HG02610 (cell line): Measurements from ENCODE around the gene SAFB.

Experiments used
- ATAC-seq: cut with Tn5 transposase; IDR thresholded peaks from one replicate; pipeline ENCODE4 v1.9.1; 2021; ENCODE audit warnings: mild to moderate bottlenecking, moderate library complexity; ENCODE audit not compliant: unreplicated experiment

Gene SAFB

DNA sequence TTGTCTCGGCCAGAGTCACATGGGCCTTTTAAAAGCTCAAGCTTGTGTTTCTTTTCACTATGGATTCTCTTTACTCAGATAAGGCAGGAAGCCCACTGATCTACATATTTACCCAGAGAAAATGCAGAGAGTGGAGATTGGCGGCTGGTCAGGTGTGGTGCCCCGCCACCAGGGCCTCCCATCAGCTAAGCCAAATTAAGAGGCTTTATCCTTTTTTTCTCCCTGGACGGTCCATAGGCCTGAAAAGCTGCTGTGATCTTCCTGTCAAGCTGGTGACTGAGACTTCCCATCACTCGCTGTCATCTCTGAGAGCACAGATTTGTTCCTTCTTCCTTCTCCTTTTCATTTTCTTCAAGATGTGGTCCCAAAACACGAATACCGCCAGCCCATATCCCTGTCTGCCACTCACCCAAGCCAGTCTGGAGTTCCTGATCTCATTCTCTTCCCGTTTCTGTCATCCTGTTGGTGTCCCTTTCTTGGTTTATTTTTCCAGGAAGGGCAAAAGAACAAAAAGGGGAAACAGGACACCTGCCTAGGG is 1.9 kb downstream of the SAFB start:
- ATAC-seq, result no peak

DNA sequence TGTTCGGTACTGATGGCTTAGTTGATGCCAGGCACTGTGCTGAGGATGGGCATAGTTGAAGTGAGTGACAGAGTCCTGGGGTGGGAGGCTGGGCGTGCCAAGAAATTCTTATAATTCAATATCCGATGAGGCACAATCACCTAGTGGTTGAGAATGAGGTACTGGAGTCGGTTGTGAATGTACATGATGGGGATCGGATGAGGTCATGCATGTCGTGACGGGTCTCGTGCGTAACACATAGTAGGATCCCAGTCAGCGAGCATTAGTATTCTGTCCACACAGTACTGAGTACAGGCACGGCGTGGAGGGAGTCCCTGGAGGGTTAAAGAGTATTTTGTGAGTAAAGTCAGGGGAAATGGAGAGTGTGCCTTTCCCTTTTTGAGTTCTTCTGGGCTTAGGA is 2.8 kb downstream of the SAFB start:
- ATAC-seq, result no peak

DNA sequence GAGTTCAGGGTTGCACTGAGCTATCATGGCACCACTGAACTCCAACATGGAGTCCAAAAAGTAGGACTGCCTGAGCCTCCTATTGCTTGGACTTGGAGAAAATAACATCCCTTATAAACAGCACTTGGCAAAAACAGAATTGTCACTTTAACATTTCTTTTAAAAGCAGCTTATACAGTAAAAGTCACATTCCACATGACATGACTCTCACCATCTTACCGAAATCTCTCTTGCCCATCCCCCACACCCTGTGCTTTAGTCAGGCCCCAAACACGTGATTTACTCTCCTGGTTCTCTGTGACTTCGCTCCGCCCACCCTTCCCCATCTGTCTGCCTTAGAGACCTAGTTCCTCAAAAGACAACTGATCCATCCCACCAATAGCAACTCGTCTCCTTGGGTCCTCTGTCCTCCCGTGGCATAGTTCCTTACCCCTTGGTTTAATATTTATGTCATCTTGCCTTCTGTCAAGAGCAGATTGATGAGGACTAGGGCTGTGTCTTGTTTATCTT is 4.6 kb downstream of the SAFB start:
- ATAC-seq, result no peak

DNA sequence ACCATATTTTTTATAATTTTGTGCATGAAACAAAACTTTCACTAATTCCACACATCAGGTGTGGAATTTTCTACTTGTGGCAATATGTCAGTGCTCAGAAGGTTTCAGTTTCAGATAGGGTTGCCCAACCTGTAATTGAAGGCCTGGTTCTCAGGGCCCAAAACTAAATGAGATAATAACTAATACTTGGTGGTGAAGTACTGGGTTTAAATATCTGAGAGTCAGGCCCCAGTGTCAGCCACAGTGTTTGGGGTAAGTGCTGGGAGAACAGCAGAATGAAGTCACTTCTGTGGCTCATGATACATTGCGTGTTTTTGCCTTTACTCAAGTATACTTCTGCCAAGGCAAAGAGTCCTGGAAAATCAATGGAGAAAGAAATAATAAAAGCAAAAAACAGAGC is 5.6 kb downstream of the SAFB start:
- no peak for ATAC-seq

DNA sequence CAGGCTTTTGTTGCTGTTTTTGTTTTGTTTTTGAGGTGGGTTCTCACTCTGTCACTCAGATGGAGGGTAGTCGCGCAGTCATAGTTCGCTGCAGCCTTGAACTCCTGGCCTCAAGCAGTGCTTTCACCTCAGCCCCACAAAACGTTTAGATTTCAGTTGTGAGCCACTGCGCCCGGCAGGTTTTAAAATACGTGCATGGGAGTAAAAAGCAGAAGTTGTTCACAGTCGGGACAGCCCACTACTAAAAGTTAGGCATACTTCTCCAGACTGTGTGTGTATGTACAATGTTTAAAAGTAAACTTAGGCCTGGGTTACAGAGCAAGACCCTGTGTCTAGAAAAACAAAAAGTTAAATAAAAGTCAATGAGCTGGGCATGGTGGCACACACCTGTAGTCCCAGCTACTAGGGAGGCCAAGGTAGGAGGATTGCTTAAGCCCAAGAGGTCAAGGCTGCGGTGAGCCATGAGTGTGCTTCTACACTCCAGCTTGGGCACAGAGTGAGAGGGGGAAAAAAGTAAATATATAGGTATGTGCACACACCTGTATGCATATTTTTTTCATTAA is 6.1 kb downstream of the SAFB start:
- no peak for ATAC-seq

DNA sequence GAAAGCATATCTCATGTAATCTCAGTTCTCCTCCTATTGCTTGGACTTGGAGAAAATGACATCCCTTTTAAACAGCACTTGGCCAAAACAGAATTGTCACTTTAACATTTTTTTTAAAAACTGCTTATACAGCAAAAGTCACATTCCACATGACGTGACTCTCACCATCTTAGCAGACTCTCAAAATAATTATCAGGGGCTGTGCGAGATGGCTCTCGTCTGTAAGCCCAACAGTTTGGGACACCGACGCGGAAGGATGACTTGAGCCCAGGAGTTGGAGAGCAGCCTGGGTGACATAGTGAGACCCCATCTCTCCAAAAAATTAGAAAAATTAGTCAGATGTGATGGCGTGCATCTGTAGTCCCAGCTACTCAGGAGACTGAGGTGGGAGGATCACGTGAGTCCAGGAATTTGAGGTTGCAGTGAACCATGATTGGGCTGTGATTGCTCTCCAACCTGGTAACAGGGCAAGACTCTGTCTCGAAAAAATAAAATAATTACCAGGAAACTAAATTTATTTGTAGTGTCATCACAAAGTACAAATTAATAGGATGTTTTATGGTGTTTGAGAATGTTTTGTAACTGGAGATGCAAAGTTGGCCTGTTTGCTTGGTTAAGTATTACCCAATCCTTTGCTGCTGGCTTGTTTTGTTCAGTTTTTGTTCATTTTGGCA is 8.8 kb downstream of the SAFB start:
- ATAC-seq, result no peak

DNA sequence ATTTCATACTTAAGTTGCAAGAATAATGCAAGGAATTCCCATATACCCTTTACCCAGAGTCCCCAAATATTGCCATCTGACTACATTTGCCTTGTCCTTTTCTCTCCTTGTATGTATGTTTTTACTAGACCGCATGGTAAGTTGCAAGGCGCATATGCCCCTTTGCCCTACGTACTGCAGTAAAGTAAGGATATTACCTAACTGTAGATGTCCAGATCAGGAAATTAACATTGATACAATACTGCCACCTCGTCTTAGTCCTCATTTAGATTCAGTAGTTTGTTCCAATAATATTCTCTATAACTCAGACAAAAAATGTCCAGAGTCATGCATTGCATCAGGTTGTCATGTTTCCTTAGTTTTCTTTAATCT is 9.3 kb downstream of the SAFB start:
- no peak for ATAC-seq

DNA sequence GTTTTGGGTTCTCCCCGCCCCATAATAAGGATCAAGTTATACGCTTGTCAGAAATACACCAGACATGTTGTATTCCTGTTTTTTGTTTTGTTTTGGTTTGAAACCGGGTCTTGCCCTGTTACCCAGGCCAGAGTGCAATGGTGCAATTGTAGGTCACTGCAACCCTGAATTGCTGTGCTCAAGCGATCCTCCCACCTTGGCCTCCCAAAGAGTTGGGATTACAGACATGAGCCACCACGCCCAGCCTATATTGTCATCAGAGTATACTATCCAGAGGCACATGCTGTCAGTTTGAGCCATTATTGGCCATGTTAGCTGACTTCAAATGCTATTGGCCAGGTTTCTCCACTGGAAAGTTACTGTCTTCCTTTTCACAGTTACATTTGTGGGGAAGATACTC is 9.8 kb downstream of the SAFB start:
- ATAC-seq, result no peak

DNA sequence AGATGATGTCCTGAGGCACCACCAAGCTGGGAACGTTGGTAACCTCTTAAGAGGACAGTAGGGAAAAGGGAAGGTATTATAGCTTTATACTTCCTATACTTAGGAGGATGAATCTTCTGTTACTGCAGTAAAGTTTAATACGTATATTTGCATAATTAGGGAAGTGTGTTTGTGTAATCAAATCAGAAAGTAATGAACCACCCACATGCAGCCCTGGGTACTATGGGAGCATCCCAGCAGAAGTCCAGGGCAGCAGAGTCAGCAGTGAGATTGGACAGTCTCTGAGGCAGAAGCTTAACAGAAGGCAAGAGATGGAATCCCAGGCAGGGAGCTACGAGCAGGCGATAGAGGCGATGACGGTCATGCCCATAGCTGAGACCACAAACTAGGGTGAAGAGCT is 12.5 kb downstream of the SAFB start:
- no peak for ATAC-seq

DNA sequence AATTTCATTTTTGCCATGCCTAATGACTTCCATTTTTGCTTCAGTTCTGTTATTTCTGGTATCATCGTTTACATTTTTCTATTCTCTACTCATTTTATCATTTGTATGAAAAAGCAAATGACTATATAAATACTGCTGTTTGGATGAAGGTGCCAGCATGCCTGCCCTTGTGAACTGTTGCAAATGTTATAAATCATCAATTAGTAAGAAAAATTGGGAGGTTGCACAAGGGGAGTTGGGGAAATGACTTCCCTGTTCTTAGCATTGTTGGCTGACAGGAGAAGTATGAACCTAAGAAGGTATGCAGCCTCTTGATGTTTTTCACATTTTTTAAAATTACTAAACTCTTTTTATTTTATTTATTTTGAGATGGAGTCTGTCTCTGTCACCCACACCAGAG is 15.1 kb downstream of the SAFB start:
- no peak for ATAC-seq

DNA sequence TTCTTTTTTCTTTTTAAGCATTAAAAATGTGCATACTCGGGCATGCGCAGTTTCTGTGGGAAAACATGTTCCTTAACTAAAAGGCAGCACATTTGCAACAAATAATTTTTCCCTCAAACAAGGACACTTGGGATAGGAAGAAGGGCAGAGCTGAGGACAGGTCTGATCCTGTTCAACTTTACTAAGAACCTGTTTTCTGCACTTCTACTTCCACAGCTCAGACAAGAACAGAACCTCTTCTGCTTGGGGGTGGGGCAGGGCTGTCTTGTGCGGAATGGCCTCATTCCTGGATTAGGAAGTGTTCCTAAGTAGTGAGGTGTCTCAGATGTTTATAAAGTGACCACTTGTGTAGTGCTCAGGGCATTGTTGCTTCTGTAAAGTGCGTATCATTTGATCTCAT is 18.3 kb downstream of the SAFB start:
- no peak for ATAC-seq

DNA sequence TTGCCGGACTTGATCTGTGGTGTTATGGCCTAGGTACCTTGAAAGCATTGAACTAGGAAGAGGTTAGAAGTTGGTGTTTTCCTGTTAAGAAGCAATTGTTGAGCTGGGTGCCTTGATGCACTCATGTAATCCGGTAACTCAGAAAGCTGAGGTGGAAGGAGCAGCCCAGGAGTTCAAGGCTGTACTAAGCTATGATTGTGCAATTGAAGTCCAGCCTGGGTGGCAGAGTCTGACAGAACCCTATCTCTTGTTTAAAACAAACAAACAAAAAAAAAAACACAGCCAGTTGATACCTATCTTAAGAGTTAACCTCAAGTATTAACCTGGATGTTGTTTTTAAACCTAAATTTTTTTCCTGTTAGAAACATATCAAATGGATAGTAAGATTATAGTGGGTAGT is 19.3 kb downstream of the SAFB start:
- ATAC-seq, result no peak

DNA sequence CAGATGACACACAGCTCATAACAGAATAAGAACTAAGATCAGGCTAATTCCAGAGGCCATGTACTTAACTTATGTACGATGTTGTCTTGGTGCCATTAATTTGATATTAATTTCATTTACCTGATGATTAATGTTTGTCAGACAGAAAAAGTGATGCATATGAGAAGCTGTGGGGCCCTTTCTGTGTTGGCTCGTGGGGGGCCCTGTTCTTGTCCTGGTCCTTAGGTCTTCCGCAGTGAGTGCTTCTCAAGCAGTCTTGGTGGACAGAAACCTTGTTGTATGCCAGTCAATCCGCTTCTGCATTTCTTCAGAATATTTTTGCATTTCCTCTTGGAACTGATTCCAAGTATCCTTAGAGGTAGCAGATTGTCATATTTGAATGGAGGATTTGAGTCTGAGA is 20.2 kb downstream of the SAFB start:
- no peak for ATAC-seq

DNA sequence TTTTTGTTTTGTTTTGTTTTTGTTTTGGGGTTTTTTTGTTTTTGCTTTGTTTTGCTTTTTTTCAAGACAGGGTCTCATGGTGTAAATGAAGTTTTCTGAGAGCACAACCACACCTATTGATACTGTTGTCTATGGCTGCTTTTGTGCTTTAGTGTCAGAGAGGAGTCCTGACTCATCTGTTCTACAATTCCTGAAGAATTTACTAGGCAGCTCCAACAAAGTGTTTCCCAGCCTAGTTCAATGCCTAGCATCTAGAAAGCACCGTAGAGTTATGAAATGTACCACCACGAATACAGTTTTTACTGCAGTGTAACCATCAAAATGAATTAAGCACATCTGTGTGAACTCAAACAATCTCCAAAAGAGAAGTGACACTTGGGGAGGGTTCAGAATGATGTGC is 21.2 kb downstream of the SAFB start:
- no peak for ATAC-seq

DNA sequence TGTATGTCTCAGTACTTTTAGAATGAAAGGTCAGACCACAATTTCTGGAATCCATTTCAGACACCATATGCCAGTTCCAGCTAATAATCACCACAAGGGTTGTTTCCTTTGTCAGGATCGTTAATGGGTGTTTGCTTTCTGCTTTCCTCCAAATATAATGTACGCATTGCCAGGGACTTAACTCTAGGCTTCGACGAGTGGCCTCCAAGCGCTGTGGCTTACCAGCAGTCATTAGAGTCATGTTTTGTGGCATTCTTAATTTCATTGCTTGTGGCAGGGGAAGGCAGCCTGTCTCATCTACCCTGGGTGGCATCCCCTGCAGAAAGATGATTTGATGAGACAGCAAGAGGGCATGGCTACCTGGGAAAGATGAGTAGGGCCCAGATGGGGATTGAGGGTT is 22.5 kb downstream of the SAFB start:
- no peak for ATAC-seq

DNA sequence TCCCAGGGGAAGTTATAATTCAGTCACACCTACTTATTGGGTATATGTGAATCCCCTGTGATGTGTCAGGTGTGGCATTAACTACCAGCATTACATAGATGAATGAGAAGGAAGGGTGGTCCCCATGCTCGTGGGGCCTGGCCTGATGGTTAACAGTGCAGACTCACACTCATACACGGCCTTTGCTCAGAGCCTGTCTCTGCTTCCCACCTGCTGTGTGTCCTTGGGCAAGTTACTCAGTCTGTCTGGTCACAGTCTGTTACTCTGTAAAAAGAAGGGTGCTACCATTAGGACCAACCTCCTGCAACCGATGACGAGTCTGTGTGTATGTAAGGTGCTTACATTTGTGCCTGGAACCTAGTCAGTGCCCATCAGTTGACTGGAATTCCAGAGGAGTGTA is 23.8 kb downstream of the SAFB start:
- no peak for ATAC-seq

DNA sequence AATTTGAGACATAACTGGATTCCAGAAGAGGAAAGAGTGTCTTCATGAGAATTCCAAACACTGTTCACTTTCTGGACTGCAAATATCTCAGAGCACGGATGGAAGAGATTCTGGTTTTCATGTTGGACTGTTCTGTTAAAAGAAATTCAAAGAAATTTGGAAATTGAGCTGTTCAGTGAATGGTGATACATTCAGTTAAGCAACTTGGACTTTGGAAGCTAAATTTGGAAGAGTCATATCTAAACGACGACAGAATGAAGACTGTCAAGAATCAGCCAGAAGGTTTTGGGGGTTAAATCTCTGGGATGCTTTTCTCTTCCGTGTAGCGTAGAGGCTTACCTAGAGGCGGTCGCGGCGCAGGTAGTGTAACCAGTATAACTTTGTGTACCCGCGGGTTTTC is 25.6 kb downstream of the SAFB start:
- ATAC-seq, result no peak

DNA sequence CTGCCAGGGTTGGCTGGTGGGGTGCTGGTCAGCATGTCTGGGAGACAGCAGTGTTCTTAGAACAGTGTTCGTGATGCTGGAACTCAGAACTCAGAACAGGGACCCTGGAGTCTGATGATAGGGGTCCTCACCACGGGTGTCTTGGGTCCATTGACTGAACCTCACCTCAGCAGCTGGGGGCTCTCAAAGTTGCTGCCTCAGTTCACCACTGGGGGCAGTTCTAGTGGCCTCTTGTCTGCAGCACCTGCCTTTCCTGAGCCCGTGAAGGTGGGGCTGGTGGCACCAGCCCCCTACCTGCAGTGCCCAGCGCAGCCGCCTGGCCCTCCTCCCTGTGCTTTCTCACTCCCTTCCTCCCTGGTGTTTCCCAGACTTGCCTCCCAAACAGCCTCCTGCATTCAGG is 28.5 kb downstream of the SAFB start:
- no peak for ATAC-seq

DNA sequence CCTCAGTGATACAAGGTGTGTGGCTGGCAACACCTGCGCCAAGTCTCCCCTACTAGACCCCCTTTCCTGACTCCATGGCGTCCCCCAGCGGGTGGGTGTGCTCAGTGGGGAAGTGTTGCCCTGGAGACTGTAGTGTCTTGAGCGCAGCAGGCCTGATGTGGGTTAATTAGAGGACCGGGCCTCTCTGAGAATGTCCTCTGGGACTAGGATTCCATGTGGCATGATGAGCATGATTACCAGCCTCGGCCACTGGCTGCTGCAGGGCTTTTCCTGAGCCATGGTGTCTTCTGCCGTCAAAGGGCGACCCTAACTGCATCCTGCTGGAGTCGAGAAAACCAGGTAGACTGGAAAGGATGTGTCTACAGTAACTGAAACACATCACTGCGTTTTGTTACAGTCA is 29.4 kb downstream of the SAFB start:
- no peak for ATAC-seq

DNA sequence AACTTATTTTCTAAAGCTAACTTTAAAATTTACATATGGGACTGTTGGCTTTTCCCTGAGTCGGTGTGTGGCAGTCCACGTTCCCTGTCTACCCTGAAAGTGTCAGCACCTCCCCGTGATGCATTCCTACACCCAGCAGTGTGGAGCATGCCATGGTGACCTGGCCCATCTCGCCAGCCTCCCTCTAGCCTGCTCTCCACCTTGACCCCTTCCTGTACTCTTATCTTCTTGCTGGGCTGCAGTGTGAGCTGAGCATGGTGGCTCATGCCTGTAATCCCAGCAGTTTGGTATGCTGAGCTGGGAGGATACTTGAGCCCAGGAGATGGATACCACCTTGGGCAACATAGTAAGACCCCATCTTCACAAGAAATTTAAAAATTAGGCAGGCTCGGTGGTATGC is 32.0 kb downstream of the SAFB start:
- no peak for ATAC-seq

DNA sequence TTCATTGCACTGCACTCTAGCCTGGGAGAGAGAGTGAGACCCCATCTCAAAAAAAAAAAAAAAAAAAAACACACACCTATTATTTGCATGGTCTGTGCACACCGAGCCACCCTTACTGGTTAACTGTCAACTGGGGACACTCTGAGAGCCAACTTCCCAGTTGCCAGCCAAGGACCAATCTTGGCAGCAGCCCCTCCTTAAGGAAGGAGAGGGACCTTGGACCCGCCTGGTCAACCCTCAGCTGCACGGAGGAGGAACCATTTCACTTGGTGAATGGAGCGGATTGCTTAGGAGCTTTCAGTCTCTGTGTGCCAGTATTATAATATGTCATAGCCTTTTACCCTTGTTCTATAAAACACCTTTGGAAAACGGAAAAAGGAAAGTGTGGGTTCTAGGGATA is 32.5 kb downstream of the SAFB start:
- ATAC-seq, result no peak

DNA sequence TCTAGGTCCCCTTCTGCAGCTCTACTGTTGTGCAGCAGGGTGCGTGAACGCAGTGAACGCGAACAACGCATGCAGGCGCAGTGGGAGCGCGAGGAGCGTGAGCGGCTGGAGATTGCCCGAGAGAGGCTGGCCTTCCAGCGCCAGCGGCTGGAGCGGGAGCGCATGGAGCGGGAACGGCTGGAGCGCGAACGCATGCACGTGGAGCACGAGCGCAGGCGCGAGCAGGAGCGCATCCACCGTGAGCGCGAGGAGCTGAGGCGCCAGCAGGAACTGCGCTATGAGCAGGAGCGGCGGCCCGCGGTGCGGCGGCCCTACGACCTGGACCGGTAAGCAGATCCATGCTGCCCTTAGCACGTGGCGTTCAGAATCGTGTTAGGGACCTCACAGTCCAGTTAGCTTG is 38.6 kb downstream of the SAFB start:
- no peak for ATAC-seq

DNA sequence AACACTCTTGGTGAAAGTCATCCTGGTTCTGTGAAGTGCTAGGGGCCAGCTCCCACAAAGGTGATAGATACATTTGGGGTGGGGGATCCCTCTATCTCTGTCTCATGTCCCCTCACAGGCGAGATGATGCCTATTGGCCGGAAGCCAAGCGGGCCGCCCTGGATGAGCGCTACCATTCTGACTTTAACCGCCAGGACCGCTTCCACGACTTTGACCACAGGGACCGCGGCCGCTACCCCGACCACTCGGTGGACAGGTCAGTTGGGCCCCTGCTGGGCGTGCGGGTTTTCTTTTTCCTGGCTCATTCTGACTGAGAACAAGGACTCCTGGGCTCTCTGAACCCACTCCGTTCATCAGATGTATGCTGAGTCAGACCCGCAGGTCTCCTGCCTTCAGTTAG is 41.0 kb downstream of the SAFB start:
- no peak for ATAC-seq
